ENCODE measurements around the gene ULK4.

ULK4 gene

GRCh38 chr3:41199866-41200668 lies 761.8 kb downstream of the ULK4 start:
- H3K9me3 ChIP-seq (ENCODE audit: control insufficient read depth in 5 of 5, low read length in 5 of 5), result no peaks in the 10 kb centered on the region
- H3K4me3 ChIP-seq (ENCODE audit: low read depth in 1 of 5, low read length in 5 of 5), result peak overlapping the region; percentile 87 to 97 (median 95)
- H3K27ac ChIP-seq (ENCODE audit: low read depth, low read length), result peak overlapping the region; percentile 88
- H3K4me1 ChIP-seq (ENCODE audit: control insufficient read depth in 5 of 5, insufficient read depth in 5 of 5, low read length in 5 of 5), result peaks cover 0 to 46% (median 43%) of the 10 kb centered on the region in 5 donors
- peak overlapping the region; percentile 62 to 92 (median 82) for H3K9ac ChIP-seq (ENCODE audit: low read length in 5 of 5)
- H3K36me3 ChIP-seq (ENCODE audit: control insufficient read depth in 5 of 5, insufficient read depth in 5 of 5, low read length in 5 of 5), result no peaks in the 10 kb centered on the region
- no peaks in the 10 kb centered on the region for H3K27me3 ChIP-seq (ENCODE audit: control insufficient read depth in 5 of 5, insufficient read depth in 4 of 5, low read length in 5 of 5)

GRCh38 chr3:41198950-41199865 lies 762.7 kb downstream of the ULK4 start, which contains the start of gene CTNNB1:
TSS of gene CTNNB1 (plus strand) at chr3:41199505. CDS start at chr3:41224069, 24,564 bp downstream.
- Histone ChIP-seq H3K27me3 (ENCODE audit: control insufficient read depth in 5 of 5, insufficient read depth in 4 of 5, low read length in 5 of 5) (no peaks in the 10 kb centered on the region), H3K9ac (ENCODE audit: low read length in 5 of 5) (peak within 1 kb of the TSS; percentile 52 to 98 (median 92)), H3K36me3 (ENCODE audit: control insufficient read depth in 5 of 5, insufficient read depth in 5 of 5, low read length in 5 of 5) (no peaks in the 10 kb centered on the region), H3K4me1 (ENCODE audit: control insufficient read depth in 5 of 5, insufficient read depth in 5 of 5, low read length in 5 of 5) (peaks cover 0 to 40% (median 39%) of the 10 kb centered on the region in 5 donors), H3K27ac (ENCODE audit: low read depth, low read length) (peak within 1 kb of the TSS; percentile 88), H3K9me3 (ENCODE audit: control insufficient read depth in 5 of 5, low read length in 5 of 5) (no peaks in the 10 kb centered on the region), H3K4me3 (ENCODE audit: low read depth in 1 of 5, low read length in 5 of 5) (peak within 1 kb of the TSS; percentile 87 to 97 (median 95))

- Histone ChIP-seq H3K4me1 (ENCODE audit: control insufficient read depth in 5 of 5, insufficient read depth in 5 of 5, low read length in 5 of 5) (peaks cover 0 to 36% (median 33%) of the 10 kb centered on the region in 5 donors), H3K9ac (ENCODE audit: low read length in 5 of 5) (peak overlapping the region in 4 of 5 donors; percentile 82 to 98 (median 92)), H3K36me3 (ENCODE audit: control insufficient read depth in 5 of 5, insufficient read depth in 5 of 5, low read length in 5 of 5) (no peaks in the 10 kb centered on the region), H3K27me3 (ENCODE audit: control insufficient read depth in 5 of 5, insufficient read depth in 4 of 5, low read length in 5 of 5) (no peaks in the 10 kb centered on the region), H3K9me3 (ENCODE audit: control insufficient read depth in 5 of 5, low read length in 5 of 5) (no peaks in the 10 kb centered on the region), H3K27ac (ENCODE audit: low read depth, low read length) (peak overlapping the region; percentile 88), H3K4me3 (ENCODE audit: low read depth in 1 of 5, low read length in 5 of 5) (peak overlapping the region; percentile 56 to 96 (median 86))
Measured at GRCh38 chr3:41198526-41198925, 763.4 kb downstream of the ULK4 start.

DNA sequence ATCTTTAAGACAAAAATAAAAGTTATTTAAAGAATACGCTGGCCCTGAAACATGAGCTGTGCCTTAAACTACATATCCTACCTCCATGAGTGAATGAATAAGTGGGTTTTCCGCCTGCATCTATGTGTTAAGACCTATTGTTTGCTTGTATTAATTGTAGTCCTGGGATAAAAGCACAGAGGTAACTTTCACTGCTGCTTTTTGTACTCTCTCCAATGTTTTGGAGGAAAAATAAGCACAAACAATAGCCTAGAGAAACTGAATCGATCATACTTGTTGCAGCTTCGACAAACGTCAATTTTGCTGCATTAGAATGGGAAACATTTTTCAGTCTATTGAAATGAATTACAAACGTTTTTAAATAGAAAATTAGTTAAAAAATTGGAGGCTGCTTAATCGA lies 763.9 kb downstream of the ULK4 start:
- H3K36me3 ChIP-seq (ENCODE audit: control insufficient read depth in 5 of 5, insufficient read depth in 5 of 5, low read length in 5 of 5), result no peaks in the 10 kb centered on the region
- H3K27me3 ChIP-seq (ENCODE audit: control insufficient read depth in 5 of 5, insufficient read depth in 4 of 5, low read length in 5 of 5), result no peaks in the 10 kb centered on the region
- no peaks in the 10 kb centered on the region for H3K9me3 ChIP-seq (ENCODE audit: control insufficient read depth in 5 of 5, low read length in 5 of 5)
- peak overlapping the region in 1 of 5 donors; percentile 86 for H3K4me3 ChIP-seq (ENCODE audit: low read depth in 1 of 5, low read length in 5 of 5)
- H3K9ac ChIP-seq (ENCODE audit: low read length in 5 of 5), result no peak overlapping the region
- peak overlapping the region; percentile 88 for H3K27ac ChIP-seq (ENCODE audit: low read depth, low read length)
- H3K4me1 ChIP-seq (ENCODE audit: control insufficient read depth in 5 of 5, insufficient read depth in 5 of 5, low read length in 5 of 5), result peaks cover 0 to 34% (median 30%) of the 10 kb centered on the region in 5 donors
